ENCODE data around the gene GNPTAB. TPM values are rescaled to one million over a fixed set of nuclear protein-coding genes. Genes with fewer than 3 reads are reported as not detected.

Gene GNPTAB
- polyA plus RNA-seq, 2 of the 4 experiments (the other 2 are of a cell fraction), result 20.3 to 29.3 TPM

DNA sequence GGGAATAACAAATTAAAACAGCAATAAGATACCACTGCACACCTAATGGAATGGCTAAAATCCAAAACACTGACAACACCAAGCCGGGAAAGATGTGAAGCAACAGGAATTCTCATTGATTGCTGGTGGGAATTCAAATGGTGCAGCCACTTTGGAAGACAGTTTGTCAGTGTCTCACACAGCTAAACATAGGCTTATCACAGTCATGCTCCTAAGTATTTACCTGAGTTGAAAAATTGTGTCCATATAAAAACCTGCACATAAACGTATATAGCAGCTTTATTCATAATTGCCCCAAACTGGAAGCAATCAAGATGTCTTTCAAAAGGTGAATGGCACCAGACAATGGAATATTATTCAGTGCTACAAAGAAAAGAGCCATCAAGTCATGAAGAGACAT is 21.6 kb downstream of the GNPTAB start:
- Histone ChIP-seq H3K27ac (no peak overlapping the region), H3K9me3 (no peaks in the 10 kb centered on the region), H3K4me3 (no peak overlapping the region), H3K4me2 (no peak overlapping the region), H3K4me1 (no peaks in the 10 kb centered on the region)
- no peak for DNase-seq (ENCODE audit: low read depth in 1 of 2, low spot score in 1 of 2)
- CTCF ChIA-PET, result interaction anchor here (1.0 kb wide), 1 partner anchor 36 kb away, joined by 3 read pairs; no protein-coding TSS in a partner anchor
- POLR2A ChIA-PET, result no interaction called here
- FAIRE-seq, result no peak
- TF ChIP-seq MAFK (IDR thresholded peaks at IDR 0.05; ENCODE audit: partially characterized antibody) (no peak), ZSCAN20 (CRISPR knock-in tag; IDR thresholded peaks at IDR 0.05) (no peak), RNF2 (IDR thresholded peaks at IDR 0.05; ENCODE audit: borderline replicate concordance, low read depth) (no peak), HOXA7 (CRISPR knock-in tag; IDR thresholded peaks at IDR 0.05) (no peak)
- TF ChIP-seq, protein P1, sequence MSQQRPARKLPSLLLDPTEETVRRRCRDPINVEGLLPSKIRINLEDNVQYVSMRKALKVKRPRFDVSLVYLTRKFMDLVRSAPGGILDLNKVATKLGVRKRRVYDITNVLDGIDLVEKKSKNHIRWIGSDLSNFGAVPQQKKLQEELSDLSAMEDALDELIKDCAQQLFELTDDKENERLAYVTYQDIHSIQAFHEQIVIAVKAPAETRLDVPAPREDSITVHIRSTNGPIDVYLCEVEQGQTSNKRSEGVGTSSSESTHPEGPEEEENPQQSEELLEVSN (IDR thresholded peaks at IDR 0.05; ENCODE audit: borderline replicate concordance, low read depth), result no peak
- no peak for ATAC-seq
- 92% methylated on average over 2 of the region's 2 CpGs for WGBS (ENCODE audit: missing lambda C conversion rate)

DNA sequence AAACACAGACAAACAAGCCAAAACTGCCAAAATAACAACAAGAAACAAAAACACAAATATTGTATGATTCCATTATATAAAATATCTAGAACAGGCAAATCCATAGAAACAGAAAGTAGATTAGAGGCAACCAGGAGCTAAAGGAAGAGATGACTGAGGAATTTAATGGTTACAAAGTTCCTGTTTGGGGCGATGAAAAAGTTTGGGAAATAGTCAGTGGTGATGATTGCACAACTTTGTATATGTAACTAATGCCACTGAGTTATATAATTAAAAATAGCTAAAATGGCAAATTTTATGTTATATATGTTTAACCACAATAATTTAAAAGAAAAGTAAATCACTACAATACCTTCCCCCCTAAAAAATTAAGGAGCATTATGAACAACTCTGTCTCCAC is 24.5 kb downstream of the GNPTAB start:
- H3K9me3 ChIP-seq, result no peaks in the 10 kb centered on the region
- no peak for FAIRE-seq
- no peak overlapping the region for H3K4me3 ChIP-seq
- TF ChIP-seq NFE2L2 (conservative IDR thresholded peaks at IDR 0.05; ENCODE audit: low read length) (no peak), MAFK (IDR thresholded peaks at IDR 0.05; ENCODE audit: partially characterized antibody) (peak; percentile 15)
- H3K4me2 ChIP-seq, result no peak overlapping the region
- no peaks in the 10 kb centered on the region for H3K4me1 ChIP-seq
- ATAC-seq, result no peak
- 96% methylated on average over 1 of the region's 1 CpG for WGBS (ENCODE audit: missing lambda C conversion rate)
- ChIA-PET POLR2A (no interaction called here), CTCF (interaction anchor here (1.7 to 2.9 kb wide), 2 partner anchors 24 to 34 kb away, joined by 4 to 7 read pairs; partner anchors contain the start of gene GNPTAB)
- H3K27ac ChIP-seq, result no peak overlapping the region
- DNase-seq (ENCODE audit: low read depth in 1 of 2, low spot score in 1 of 2), result no peak

DNA sequence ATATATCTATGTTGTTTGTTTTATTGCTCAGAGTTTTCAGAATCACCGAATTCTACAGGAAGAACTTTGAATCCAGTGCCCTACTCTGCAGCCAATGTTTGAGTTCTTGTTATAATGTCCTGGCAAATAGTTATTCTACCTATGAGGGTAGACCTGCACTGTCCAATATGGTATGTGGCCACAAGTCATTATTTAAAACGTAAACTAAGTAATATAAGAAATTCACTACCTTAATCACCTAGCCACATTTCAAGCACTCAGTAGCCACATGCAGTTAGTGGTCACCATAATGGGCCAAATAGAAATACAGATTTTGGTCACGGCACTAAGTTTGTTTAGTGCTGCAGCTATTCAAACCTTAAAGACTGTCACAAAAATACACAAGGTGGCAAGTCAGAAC is 26.4 kb downstream of the GNPTAB start:
- 75% methylated on average over 3 of the region's 3 CpGs for WGBS (ENCODE audit: missing lambda C conversion rate)
- DNase-seq (ENCODE audit: low read depth in 1 of 2, low spot score in 1 of 2) (no peak), ATAC-seq (no peak), FAIRE-seq (no peak)
- Histone ChIP-seq H3K4me2 (no peak overlapping the region), H3K9me3 (no peaks in the 10 kb centered on the region), H3K27ac (no peak overlapping the region), H3K4me3 (no peak overlapping the region), H3K4me1 (no peaks in the 10 kb centered on the region)
- ChIA-PET POLR2A (no interaction called here), CTCF (interaction anchor here (2.6 kb wide), 1 partner anchor 26 kb away, joined by 6 read pairs; the partner anchor contains the start of gene GNPTAB)
- TF ChIP-seq ZFP36 (IDR thresholded peaks at IDR 0.05; ENCODE audit: borderline replicate concordance, partially characterized antibody) (no peak), HDAC2 (IDR thresholded peaks at IDR 0.05) (no peak), HOXB5 (CRISPR knock-in tag; IDR thresholded peaks at IDR 0.05) (no peak), HES2 (IDR thresholded peaks at IDR 0.05) (no peak), RNF2 (IDR thresholded peaks at IDR 0.05; ENCODE audit: borderline replicate concordance, low read depth) (no peak), NFE2L2 (conservative IDR thresholded peaks at IDR 0.05; ENCODE audit: low read length) (no peak), REST (IDR thresholded peaks at IDR 0.05) (no peak), SMC3 (IDR thresholded peaks at IDR 0.05) (no peak), HOXB13 (CRISPR knock-in tag; IDR thresholded peaks at IDR 0.05; ENCODE audit: low read depth) (no peak)
- TF ChIP-seq, protein P2, sequence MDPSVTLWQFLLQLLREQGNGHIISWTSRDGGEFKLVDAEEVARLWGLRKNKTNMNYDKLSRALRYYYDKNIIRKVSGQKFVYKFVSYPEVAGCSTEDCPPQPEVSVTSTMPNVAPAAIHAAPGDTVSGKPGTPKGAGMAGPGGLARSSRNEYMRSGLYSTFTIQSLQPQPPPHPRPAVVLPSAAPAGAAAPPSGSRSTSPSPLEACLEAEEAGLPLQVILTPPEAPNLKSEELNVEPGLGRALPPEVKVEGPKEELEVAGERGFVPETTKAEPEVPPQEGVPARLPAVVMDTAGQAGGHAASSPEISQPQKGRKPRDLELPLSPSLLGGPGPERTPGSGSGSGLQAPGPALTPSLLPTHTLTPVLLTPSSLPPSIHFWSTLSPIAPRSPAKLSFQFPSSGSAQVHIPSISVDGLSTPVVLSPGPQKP (IDR thresholded peaks at IDR 0.05; ENCODE audit: low read depth, low read length), result no peak

Measured in A549 (cell line).